PC-3 (cell line): ENCODE results near the gene UBE4B.

ENCODE experiments used
- CTCF ChIP-seq: fragments of 300-600 bp; sonication (generic); conservative IDR thresholded peaks from 2 replicates; pipeline ENCODE4 v1.5.1; 2017; ENCODE audit warnings: antibody characterized with exemption, low read depth, mild to moderate bottlenecking, low read length
- EZH2 ChIP-seq: fragments of 300-600 bp; sonication (generic); IDR thresholded peaks from one replicate; pipeline ENCODE4 v1.6.1; 2017; ENCODE audit warnings: antibody characterized with exemption, mild to moderate bottlenecking, low read length; ENCODE audit not compliant: unreplicated experiment
- EZH2phosphoT487 ChIP-seq: fragments of 300-600 bp; sonication (generic); IDR thresholded peaks from 2 replicates; pipeline ENCODE4 v1.6.1; 2018; ENCODE audit warnings: mild to moderate bottlenecking, antibody characterized with exemption, low read length, borderline replicate concordance

- no peak for TF ChIP-seq CTCF
- TF ChIP-seq EZH2: no peak
- TF ChIP-seq EZH2phosphoT487: no peak
These were observed 155.4 kb downstream of the UBE4B start for GRCh38 chr1:10188133-10188650.
